ENCODE data around the gene MMD2.

The MMD2 gene

DNA sequence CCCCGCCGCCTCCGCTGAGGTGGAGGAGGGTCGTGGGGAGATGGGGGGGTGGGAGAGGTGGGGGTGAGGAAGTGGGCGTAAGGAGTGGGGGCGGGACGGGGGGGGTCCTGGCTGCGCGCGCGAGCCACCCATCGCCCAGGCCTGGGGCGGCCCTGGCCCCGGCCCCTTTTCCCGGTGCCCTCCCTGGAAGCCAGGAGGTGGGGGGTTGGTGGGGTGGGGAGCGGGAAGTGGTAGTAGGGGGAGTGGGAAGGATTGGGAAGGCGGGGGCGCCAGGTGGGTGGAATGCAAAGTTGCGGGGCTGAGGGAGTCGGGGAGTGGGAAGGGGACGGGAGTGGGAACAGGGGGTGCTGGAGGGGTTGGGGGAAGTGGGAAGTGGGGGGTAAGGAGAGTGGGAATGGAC is 319 bp upstream of the MMD2 start:
- no peak for DNase-seq (ENCODE audit: low read depth in 2 of 2)

DNA sequence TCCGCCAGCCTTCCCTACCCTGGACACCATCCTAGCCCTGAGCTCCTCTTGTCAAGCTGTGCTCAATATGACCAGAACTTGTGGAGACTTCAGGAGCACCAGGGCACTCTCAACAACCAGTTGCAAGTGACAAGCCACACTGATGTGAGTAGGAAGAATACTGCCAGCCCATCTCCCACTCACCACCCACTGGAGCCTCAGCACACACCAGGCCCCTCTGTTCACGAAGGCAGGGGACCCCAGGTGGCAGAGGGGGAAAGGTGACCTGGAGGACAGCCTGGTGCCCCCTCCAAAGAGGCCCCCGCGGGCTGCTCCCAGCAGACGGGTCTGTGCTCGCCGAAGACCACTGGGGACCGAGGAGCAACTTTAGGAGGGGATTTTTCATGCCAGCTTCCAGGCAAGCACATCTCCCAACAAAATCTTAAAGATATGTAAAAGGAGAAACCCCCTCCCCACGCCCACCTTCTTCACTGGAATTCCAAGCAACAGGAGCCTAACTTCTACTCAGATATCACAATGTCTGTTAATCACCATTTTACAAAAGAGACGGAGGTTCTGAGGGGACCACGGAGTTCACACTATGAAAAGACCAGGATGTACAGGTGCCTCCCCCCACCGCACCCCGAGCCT is 1.0 kb downstream of the MMD2 start:
- DNase-seq (ENCODE audit: low read depth in 2 of 2) = no peak

DNA sequence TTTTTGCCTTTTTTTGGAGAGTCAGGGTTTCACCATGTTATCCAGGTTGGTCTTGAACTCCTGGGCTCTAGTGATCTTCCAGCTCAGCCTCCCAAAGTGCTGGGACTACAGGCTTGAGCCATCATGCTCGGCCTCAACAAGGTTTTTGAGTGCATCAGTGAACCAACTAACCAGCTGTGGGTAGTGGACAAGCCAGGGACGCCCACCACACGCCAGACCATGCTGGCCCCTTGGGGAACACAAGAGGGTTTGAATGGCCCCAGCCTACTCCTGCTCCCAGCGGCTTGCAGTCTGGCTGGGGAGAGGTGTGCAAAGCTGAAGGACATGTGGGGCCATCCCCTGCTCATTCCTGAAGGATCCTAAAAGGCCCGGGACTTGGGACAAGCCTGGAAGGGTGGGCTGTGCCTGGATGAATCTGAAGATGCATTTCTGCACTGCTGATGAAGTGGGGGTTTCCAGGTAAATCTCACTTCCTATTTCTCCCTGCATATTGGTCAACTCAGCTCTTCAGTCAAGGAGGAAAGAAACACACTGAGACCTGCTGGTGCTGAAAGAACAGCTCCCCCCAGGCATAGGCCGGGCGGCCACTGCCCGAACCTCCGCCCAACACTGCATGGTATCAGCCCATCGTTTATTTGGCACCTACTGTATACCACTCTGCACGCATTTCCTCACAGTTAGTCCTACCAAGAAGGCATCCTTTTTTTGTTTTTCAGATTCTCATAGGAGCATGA is 6.9 kb downstream of the MMD2 start:
- no peak for DNase-seq (ENCODE audit: low read depth in 2 of 2)

DNA sequence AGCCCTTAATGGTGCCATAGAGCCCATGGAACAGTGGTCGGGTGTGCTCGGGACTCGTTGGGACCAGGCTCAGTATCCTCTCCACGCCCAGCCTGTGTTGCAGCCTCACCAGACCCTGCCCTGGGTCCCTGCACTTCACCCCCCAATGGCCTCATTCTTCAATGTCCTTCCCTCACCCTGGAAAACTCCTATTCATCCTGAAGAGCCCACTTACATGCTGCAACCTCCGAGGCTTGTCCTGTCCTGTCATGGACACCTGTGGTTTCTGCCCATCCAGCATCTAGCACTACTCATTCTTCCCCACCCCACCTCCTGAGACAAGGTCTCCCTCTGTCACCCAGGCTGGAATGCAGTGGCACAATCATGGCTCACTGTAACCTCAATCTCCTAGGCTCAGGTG is 7.7 kb downstream of the MMD2 start:
- no peak for DNase-seq (ENCODE audit: low read depth in 2 of 2)

DNA sequence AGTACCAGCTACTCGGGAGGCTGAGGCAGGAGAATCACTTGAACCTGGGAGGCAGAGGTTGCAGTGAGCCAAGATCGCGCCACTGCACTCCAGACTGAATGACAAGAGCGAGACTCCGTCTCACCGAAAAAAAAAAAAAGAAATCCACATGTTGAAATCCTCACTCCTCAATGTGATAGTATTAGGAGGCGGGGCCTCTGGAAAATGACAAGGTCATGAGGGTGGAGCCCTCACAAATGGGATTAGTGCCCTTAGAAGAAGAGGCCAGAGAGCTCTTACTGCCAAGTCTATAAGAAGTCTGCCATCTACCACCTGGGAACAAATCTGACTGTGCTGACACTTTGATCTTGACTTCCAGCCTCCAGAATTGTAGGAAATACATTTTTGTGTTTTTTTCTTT is 10.6 kb downstream of the MMD2 start:
- DNase-seq (ENCODE audit: low read depth in 2 of 2) = no peak

DNA sequence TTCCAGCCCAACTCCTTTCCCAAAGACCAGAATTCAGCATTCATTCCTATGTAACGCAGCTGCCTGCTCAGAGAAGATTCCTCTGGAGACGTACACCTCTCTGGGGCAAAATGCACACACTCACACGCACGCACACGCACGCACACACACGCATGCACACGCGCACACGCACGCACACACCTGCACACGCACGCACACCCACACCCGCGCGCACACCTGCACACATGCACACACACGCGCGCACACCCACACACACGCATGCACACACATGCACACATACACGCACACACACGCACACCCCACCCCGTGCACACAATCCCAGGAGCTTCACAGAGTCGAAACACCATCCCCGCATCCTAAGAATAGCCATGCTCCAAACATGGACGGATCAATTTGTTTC is 13.0 kb downstream of the MMD2 start:
- DNase-seq (ENCODE audit: low read depth in 2 of 2) = no peak

DNA sequence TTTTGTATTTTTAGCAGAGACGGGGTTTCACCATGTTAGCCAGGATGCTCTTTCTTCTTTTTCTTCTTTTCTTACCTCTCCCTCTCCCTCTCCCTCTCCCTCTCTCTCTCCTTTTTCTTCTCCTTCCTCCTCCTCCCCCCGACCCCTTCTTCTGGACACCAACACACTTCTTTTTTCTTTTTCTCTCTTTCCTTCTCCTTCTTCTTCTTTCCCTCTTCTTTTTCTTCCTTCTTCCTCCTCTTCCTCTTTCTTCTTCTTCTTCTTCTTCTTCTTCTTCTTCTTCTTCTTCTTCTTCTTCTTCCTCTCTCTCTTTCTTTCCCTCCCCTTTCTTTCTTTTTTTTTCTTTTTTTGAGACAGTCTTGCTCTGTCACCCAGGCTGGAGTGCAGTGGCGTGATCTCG is 14.0 kb downstream of the MMD2 start:
- no peak for DNase-seq (ENCODE audit: low read depth in 2 of 2)

DNA sequence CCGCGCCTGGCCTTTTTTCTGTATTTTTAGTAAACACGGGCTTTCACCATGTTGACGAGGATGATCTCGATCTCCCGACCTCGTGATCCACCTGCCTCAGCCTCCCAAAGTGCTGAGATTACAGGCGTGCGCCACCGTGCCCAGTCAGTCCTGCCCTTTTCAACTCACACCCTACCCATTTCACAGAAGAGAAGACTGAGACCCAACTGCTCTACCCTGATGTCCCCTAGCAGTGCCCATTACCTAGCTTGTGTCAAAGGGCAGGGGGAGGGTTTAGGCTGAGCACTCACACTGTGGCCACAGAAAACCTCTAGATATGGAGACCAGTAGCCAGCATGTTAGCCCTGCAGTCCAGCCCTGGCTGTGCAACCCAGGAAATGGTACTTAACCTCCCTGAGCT is 15.7 kb downstream of the MMD2 start:
- no peak for DNase-seq (ENCODE audit: low read depth in 2 of 2)

DNA sequence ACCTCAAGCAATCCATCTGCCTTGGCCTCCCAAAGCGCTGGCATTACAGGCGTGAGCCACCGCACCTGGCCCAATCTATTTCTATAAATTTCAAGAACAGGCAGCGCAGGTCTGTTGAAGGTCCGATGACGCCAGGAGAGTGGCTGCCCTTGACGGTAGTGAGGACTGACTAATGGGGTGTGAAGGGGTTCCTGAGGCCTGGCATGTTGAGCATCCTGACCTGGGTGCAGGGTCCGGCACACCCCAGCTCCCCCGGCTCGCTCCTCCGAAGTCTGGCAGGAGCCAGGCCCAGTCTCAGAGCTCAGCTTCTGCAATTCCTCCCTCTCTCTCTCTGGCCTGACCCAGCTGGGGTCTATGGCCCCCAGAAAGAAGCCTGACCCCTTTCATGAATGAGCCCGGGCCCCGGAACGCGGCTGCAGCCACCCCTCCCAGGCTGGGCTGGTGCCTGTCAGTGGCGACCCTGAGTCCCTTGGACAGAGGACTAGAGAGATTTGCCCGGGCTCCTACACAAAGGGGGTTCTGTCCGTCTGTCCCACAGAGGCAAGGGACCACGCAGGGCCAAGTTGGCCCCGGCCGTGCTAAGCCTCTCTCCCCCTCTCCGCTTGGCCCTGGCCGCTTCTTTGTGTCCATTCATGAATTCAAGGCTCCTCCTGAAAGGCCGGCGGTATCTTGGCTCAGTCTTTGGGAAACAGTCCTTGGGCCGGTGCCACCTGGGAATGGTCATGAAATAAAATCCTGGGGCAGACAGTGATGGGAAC is 18.8 kb downstream of the MMD2 start:
- DNase-seq (ENCODE audit: low read depth in 2 of 2) = no peak

DNA sequence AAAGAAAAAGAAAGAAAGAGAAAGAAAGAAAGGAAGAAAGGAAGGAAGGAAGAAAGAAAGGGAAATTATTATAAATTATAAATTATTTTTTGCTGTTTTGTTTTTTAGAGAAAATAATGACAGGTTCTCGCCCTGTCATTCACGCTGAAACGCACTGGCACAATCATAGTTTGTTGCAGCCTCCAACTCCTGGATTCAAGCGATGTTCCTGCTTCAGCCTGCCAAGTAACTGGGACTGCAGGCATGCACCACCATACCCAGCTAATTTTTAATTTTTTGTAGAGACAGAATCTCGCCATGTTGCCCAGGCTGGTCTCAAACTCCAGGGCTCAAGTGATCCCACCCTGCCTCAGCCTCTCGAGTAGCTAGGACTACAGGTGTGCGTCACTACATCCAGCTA is 21.6 kb downstream of the MMD2 start:
- DNase-seq (ENCODE audit: low read depth in 2 of 2) = no peak

DNA sequence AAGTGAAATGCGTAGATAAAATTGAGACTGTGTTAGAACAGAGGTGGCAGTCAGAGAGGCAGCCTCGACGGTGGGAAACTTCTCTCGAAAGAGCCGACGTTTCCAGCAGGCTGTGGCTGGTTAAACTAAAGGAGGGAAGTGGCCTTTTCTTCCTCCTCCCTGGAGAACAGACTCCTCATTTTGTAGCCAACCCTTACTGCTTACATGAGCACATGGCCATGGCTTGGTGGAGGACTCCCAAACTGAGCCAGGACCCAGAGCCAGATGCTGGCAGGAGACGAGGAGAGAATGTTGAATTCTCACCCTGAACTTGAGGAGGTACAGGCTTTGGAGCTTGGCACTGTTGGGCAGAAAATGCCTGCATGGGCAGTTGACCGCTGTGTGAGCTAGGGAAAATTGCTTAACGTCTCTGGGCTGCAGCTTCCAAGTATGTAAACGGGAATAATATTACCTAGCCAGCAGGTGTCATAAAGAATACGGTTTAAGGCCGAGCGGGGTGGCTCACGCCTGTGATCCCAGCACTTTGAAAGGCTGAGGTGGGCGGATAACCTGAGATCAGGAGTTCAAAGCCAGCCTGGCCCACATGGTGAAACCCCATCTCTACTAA is 24.5 kb downstream of the MMD2 start:
- DNase-seq (ENCODE audit: low read depth in 2 of 2) = no peak

DNA sequence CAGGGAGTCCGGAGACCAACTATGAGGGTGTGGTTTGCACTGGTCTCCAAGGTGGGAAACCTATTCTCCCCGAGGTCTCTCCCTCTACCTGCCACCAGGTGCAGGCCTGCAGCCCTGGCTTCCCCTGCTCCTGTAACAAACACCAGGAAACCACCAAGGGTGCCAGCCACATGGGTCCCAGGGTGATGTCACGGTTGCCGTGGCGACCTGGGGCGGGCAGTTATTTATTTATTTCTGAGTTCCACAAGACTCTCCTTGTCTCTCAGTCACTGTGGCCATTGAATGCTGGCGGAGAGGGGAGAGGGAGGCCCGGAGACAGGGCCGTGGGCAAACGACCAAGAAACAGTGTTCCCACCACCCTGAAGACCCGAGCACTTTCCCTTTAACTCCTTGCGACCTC is 27.0 kb downstream of the MMD2 start:
- no peak for DNase-seq (ENCODE audit: low read depth in 2 of 2)

DNA sequence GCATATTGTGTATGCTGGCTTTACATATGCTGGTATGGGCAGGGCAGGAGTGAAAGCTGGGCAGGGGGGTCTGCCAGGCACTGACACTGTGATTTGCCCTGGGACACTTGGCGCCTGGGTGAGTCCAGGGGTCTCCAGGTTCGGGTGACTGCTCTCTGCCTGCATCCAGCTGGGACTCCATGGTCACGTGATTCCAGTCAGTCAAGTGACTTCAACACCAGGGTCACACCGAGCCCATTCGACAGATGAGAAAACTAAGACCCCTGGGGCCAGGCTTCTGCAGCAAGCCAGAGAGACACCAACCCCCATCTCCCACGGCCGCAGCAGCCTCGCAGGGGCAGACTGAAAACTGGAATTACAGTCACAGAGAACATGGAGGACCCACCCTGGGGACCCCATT is 30.0 kb downstream of the MMD2 start:
- DNase-seq (ENCODE audit: low read depth in 2 of 2) = no peak

DNA sequence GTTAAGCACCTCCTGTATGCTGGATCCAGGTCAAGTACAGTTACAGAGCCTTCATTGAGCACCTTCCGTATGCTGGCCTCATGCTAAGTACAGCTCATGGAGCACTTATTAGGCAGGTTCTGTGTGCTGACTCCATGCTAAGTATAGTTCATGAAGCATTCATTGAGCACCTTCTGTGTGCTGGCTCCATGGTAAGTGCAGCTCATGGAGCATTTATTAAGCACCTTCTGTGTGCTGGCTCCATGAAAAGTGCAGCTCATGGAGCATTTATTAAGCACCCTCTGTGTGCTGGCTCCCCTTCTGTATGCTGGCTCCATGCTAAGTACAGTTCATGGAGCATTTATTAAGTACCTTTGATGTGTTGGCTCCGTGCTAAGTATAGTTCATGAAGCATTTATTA is 30.5 kb downstream of the MMD2 start:
- no peak for DNase-seq (ENCODE audit: low read depth in 2 of 2)

DNA sequence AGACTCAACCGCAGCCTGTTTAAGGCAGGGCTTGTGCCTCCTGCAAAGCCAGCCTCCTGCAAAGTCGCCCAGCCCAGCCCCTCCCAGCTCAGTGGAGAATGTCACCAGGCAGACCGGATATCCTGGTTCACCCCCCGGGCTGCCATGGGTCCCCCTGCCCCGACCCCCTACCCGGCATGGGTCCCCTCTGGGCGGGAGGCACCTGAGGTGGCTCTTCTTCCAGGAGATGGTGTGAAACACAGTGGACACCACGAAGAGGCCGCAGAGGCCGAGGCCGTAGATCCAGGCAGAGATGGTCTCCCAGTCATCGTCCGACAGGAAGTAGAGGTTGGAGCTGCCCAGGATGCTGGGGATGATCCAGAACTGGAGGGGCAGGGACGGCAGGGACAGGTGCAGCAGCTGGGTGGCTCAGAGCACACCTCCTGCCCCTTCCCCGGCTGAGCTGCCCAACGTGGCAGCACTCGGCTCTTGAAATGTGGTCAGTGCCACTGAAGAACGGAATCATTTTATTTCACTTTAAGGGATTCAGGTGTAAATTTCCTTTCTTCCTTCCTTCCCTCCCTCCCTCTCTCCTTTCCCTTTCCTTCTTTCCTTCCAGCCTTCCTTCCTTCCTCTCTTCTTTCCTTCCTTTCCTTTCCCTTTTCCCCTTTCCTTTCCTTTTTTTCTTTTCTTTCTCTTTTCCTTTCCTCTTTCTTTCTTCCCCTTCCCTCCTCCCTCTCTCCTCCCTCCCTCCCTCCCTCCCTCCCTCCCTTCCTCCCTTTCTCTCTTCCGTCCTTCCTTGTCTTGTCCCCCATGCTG is 38.8 kb downstream of the MMD2 start:
- DNase-seq (ENCODE audit: low read depth in 2 of 2) = no peak

DNA sequence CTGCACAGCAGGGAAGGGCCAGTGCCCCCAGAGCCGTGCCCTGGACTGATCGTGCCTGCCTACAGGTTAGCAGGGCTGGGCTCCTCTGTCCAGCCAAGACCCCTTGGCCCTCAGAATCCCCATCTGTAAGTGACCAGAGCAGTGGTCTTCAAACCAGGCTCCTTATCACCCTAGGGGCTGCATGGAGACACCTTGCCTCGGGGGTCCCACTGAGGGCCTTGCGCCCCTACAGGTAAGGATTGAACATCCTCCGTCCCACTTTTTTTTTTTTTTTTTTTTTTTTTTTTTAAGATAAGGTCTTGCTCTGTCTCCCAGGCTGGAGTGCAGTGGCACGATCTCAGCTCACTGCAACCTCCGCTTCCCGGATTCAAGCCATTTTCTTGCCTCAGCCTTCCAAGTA is 42.9 kb downstream of the MMD2 start:
- DNase-seq (ENCODE audit: low read depth in 2 of 2) = no peak

DNA sequence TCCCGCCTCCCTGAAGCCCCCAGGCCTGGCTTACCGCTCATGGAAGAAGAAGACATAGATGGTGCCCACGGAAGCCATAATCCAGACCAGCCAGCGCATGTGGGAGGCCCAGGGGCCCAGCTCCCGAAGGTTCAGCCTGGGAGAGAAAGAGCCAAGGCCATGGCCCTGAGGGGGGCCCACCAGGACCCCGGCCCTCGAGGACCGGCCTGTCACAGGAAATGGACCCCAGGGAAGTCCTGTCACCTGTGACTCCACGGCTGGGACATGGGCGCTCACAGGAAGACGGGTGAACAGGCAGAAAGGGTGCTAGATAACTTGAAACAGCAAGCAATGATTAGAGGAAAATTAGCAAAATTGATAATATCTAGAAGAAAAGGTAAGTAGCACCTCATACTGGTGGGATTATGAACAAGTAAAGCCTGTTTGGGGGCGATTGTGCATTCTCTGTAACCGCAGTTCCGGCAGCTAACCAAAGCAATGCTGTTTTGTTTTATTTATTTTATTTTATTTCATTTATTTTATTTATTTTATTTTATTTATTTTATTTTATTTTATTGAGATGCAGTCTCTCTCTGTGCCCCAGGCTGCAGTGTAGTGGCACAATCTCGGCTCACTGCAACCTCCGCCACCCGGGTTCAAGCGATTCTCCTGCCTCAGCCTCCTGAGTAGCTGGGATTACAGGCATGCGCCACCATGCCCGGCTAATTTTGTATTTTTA is 47.7 kb downstream of the MMD2 start:
- DNase-seq (ENCODE audit: low read depth in 2 of 2) = no peak

DNA sequence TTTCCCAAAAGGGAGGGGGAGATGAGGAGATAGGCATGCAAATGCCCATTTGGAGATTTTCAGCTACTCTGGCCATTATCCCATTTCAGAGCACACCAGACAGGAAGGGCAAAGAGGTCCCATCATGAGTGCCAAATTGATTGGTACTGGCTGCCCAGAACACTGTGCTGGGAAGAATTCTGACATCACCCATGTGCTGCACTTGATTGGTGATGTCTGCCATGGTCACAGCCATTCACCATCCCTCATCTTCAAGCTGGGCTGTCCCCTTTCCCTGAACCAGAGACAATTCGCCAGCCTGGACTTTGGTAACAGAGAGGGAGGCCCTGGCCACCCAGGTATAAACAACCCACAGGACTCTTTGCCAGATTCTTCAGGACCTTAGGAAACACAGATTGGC is 52.3 kb downstream of the MMD2 start:
- DNase-seq (ENCODE audit: low read depth in 2 of 2) = no peak

DNA sequence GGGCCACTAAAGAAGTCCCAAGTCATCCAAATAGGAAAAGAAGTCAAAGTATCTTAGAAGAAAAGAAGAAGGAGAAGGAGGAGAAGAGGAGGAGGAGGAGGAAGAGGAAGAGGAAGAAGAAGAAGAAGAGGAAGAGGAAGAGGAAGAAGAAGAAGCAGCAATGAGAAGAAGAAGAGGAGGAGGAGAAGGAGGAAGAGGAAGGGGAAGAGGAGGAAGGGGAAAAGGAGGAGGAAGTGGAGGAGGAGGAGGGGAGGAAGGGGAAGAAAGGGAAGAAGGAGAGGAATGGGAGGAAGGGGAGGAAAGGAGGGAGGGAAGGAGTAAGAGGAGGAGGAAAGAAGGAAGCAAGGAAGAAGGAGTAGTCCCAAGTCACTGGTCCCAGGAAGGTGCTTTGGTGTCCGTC is 53.8 kb downstream of the MMD2 start:
- no peak for DNase-seq (ENCODE audit: low read depth in 2 of 2)

DNA sequence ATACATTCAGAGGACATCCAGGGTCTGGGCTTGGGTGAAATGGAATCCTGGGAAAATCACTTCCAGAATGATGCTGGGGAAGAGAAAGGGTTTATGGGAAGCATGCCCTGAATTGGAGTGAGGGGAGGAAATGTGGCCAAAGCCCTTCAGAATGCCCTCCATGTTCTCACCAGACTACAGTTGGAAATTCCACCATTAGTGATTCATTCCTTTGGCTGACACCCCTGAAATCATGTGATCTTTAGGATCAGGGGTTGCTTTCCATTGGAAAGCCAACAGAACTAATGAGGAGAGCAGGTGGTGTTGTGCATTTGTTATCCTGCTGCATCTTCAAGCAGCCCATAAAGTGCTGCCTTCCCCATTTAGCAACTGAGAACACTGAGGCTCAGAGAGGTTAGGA is 54.6 kb downstream of the MMD2 start:
- DNase-seq (ENCODE audit: low read depth in 2 of 2) = no peak

DNA sequence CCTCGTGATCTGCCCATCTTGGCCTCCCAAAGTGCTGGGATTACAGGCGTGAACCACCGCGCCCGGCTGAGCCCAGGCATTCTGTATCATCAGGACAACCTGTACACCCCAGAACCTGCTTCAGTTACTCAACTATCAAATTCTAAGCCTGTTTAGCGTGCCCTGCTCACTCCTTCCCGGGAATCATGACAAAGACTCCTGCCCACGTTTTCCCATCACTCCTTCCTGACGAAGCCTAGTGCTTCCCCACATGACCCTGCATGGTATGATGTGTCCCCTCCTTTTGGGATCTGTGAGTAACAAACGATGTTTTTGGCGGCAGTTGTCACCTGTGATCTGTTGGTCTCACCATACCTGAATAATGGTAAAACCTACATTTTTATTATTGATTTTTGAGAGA is 63.2 kb downstream of the MMD2 start:
- no peak for DNase-seq (ENCODE audit: low read depth in 2 of 2)
